GM18951 (cell line): ENCODE results near the gene RFX1.

Experiments
- POLR2A ChIP-seq: IDR thresholded peaks from 4 replicates; pipeline ENCODE4 v1.6.1; 2011; ENCODE audit warnings: mild to moderate bottlenecking; ENCODE audit not compliant: insufficient read length, insufficient read depth; ENCODE audit errors: extremely low read depth
- in situ Hi-C: fragments of 300-500 bp; cut with MboI; formaldehyde crosslinking; loops from one replicate; pipeline ENCODE4 v1.12.0; 2022; ENCODE audit warnings: low sequenced_read_pairs, mixed read lengths, inconsistent platforms; ENCODE audit not compliant: unreplicated experiment

RFX1 gene

DNA sequence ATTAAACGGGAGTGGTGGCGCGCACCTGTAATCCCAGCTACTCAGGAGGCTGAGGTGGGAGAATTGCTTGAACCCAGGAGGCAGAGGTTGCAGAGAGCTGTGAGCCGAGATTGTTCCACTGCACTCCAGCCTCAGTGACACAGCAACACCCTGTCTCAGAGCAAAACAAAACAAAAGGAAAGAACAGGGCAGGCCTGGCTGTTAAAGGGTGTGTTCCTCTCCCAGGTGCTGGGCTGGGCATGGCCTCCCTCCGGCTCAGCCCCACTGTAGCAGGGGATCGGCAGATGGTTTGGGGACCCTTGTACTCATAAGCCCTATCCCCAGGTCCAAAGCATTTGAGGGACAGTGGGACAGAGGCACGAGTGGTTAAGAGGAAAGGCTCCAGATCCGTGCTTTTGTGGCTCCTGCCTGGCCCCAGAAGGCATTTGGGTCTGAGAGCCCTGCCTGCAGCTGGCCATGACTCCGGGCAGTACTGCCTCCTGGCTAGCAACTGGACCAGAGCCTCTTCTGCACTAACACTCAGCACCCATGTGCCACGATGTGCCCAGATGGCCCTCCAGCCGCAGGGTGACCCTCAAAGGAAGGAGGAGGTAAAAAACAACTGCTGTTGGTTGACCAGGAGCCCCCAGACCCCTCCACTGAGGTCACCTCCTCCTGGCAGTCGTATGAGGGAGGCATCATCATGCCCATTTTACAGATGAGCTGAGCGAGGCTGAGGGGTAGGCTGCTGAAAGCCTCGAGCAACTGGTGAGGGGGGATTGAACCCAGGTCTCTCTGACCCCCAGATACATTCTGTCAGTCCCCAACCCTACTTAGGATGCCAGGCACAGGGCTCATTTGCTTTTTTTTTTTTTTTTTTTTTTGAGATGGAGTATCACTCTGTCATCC lies 10.0 kb downstream of the RFX1 start:
- in situ Hi-C loops, result no loop called here
- TF ChIP-seq POLR2A, result no peak

DNA sequence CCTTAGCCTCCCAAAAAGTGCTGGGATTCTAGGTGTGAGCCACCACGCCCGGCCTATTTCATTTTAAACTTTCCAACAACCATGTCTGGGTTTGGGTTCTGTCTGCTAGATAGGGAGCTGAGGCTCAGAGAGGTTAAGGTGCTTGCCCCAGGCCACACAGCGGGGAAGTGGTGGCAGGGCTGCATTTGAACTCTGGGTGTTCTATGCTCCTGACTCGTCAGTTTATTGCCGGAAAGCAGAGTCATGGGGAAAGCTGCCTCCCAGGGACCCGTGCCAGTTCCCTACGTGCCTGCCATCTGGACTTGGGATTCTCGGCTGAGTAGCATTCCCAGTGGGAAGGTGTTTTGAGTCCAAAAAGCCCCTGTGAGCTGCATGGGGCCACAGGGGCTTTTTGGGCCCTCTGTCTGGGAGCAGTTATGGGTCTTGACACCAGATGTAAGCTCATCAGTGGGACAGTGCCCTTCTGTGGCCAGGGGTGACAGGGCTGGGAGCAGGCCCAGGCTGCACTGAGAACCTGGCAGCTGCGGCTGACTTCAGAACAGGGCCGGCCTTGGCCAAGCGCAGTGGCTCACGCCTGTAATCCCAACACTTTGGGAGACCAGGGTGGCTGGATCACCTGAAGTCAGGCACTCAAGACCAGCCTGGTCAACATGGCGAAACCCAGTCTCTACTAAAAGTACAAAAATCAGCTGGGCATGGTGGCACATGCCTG lies 10.9 kb downstream of the RFX1 start:
- TF ChIP-seq POLR2A, result no peak
- in situ Hi-C loops, result no loop called here

DNA sequence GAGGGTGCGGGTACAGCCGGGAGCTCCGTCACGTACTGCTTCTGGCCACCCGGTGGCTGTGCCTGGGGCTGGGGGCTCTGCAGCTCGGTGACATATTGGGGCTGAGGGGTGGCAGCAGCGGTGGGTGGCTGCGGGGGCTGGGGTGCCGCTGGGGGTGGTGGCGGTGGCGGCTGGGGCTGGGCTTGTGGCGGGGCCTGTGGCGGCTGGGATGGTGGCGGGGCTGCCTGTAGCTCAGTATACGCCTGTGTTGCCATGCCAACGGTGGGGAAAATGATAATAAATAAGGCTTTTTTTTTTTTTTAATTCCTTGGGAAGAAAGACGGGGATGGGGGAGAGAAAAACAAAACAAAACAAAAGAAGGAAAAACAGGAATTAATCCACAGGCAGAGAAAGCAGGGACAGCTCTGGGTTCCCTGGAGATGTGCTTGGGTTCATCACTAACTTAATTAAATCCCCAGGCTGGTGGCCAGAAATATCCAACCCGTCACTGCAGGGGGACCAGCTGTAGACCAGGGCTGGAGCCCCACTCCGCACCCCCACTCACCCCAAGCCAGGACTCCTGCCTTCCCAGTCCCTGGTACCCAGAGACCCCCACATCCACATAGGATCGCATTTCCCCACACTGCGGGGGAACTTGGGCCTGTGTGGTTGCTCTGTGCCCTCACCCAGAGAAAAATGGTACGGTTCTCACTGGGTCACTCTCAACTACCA lies 12.4 kb downstream of the RFX1 start:
- in situ Hi-C loops, result no loop called here

DNA sequence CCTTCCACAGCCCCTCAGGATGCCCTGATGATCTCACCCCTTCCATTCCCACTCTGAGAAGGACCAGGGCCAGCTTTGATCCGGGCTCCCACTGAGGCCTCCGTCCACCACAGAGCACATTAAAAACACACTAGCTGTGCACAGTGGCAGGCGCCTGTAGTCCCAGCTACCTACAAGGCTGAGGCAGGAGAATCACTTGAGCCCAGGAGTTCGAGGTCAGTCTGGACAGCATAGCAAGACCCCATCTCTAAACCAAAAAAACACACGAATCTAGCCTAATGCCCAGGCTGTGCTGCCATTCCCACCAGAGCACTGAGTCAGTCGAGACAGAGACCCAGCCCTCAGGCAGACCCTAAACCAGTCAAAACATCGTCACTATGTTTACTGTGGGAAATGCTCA lies 14.1 kb downstream of the RFX1 start:
- in situ Hi-C loops, result no loop called here
- TF ChIP-seq POLR2A, result no peak

More for the DNA sequence above, 12.4 kb downstream of the RFX1 start:
- no peak for TF ChIP-seq POLR2A

DNA sequence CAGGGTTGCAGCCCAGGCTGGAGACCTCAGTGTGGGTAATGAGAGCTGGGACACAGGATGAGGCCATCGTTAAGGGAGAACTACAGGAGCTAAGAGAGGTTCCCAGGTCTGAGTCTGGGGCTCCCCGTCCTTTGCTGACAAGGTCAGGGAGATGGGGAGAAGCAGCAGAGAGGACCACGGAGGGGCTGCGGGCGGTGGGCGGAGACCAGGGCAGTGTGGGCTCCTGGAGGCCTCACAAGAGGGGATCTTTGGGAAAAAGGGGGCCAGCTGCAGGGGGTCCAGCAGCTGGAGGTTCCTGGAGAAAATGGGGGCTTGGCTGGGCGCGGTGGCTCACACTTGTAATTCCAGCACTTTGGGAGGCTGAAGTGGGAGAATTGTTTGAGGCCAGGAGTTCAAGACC lies 16.0 kb downstream of the RFX1 start:
- no peak for TF ChIP-seq POLR2A
- in situ Hi-C loops, result no loop called here

DNA sequence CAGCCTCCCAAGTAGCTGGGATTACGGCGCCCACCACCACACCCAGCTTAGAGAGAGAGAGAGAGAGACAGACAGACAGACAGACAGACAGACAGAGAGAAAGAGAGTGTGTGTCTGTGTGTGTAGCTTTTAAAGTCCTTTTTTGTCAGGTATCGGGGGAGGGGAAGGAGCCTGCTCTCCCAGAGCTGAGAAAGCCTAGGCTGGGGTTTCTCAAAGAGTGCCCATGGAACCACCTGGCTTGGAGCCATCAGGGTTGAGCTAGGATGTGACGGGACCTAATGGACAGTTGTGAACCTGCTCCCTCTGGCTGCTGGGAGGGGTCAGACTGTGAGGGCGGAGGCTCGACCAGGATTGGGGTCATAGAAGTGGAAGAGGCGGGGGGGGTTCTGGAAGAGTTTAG lies 16.6 kb downstream of the RFX1 start:
- no peak for TF ChIP-seq POLR2A
- in situ Hi-C loops, result no loop called here

DNA sequence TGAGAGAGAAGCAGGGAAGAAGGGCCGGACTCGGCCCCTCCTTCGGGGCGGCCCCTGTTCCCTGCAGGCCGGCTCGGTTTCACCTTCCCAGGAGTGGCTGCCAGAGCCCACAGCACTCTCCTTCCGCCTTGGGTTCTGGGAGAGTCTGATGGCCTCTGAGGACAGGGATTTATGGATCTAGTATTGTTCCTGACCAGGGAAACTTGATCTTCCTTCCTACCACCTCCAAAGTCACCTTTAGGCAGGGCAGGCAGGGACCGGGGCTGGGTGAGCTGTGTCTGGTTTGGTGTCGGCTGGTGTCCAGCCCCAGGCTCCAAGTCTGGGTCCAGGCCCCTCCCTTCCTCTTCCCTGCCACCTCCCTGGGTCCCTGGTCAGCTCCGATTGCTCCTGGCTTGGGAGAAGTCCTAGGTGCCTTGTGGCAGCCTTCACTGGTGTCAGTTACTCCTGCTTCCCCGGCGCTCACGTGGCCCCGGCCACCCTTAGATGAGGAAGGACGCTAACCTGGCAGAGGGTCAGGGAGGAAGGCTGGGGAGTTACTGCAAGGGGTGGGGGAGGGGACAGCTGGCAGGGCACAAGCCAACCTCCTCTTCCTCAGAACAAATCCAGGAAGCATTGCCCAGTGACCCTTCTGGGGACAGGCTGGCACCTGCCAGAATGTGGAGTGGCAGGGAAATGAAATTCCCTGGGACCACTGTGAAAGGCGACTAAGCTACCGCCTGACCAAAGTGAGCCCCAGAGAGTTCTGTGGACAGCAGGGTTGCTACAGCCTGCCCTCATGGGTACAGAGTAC lies 18.8 kb downstream of the RFX1 start:
- TF ChIP-seq POLR2A, result no peak
- in situ Hi-C loops, result no loop called here

DNA sequence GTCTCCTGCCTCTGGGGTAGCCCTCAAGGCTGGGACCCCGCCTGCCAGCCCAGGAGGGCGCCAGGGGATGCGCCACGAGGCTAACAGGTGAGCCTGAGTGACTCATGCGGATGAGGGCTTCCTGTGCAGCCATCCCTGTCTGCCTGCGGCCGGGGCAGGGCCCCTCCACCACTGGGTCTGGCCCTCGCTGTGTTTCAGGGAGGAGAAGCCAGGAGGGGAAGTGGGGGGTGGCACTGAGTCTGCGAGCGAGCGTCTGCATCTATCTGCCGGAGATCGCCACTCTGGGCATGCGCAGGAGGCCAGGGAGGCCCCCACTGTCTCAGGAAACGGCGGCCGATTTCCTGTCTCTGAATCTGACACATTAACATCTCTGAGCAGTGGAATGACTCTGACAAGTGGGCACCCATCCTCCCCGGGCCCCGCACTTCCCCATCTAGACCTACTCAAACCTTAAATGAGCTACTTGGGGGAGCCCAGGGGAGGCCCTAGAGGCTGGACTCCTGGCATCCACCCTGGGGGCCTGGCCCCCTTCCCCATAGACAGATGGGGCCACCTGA lies 19.7 kb downstream of the RFX1 start:
- TF ChIP-seq POLR2A, result peak; percentile 71
- in situ Hi-C loops, result no loop called here

DNA sequence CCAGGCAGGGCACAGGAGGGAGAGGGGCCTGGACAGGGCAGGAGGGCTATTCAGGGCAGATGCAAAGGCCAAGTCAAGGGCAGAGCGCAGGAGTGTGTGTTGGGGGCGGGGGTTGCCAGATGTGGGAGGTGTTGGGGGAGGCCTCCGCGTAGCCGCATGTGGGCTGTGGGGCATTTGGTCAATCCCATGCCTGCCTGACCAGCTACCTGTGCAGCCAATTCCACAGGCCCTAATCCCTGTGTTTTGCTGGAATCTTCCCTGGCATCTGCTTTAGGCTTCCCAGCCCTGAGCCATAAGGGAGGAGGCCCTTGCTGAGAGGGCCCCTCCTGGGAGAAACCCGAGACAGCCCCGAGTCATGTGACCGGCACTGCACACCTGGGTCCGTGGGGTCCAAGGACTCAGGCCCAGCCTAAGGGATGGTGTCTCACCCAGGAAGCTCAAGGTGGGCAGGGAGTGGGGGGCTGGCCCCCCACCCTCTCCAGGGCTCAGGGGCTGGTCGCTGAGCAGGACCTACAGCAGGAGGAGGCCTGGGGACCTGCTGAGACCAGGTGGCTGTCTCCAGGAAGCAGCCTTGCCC lies 20.3 kb downstream of the RFX1 start:
- TF ChIP-seq POLR2A, result no peak
- in situ Hi-C loops, result no loop called here

DNA sequence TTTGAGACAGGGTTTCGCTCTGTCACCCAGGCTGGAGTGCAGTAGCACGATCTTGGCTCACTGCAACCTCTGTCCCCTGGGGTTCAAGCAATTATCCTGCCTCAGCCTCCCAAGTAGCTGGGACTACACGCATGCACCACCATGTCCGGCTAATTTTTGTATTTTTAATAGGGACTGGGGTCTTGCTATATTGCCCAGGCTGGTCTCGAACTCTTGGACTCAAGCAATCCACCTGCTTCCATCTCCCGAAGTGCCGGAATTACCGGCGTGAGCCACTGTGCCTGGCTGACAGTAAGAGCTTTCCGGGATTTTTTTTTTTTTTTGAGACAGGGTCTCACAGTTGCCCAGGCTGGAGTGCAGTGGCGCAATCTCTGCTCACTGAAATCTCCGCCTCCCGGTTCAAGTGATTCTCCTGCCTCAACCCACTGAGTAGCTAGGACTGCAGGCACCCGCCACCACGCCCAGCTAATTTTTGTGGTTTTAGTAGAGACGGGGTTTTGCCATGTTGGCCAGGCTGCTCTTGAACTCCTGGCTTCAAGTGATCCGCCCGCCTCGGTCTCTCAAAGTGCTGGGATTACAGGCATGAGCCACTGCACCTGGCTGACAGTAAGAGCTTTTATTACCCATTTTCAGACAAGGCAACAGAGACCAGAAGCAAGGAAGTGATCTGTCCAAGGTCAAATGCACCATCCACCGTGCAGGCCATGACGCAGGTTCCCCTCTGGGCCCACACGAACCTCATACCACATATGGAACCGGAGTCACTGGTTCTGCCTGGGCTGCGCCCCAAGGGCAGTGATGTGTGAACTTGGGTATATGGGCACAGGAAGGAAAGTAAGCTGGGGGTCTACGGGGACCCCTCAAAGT lies 21.0 kb downstream of the RFX1 start:
- in situ Hi-C loops, result no loop called here
- TF ChIP-seq POLR2A, result no peak

DNA sequence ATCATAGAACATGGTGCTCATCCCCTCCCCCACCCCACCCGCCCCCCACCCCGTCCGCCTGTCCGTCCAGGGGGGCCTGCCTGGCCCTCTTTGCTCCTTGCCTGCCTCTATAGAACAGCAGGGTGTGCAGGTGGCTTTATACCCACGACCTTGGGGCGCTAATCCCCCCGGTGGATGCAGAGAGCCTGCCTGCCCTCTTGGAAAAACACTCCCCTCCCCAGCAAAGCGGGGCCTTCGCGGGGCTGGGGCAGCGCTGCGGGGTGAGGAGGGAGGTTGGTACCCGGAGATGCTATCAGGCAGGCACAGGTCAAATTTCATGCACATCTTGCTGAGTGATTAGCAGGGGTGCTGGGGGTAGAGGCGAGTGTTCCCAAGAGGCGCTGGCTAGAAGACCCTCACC lies 21.9 kb downstream of the RFX1 start:
- in situ Hi-C loops, result no loop called here
- TF ChIP-seq POLR2A, result no peak

DNA sequence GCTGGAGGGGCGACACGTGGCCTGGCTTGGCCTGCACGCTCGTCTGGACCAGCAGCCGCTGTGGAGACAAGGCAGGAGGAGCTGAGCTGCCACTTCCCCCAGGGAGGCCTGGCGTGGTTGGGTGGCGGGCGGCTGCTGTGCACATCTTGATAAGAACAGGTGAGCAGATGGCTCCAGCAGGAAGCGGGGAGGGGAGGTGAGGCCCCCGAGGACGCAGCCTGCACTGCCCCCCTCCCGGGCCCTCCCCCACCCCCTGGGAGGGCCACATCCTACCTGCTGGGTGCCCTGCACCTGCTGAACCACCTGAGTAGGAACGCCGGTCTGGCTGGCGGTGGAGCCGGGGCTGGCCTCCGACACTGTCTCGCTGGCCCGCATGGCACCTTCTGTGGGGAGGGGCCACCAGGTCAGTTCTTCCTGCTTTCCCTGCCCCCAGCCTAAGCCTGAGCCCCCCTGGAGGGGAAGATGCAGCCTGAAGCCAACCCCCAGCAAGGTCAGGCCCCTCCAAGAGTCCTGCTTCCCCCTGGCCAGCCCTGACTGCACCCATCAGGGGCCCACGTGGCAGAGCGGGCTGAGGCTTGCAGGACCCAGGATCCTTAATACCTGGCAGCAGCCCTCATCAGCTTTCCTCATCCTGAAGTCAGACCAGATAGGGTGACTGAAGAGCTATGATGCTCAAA lies 22.8 kb downstream of the RFX1 start:
- no peak for TF ChIP-seq POLR2A
- in situ Hi-C loops, result no loop called here
